GM19324 (cell line): ENCODE data around the gene TEX44.
"Not testable (repeated sequence)": the region's sequence is repeated elsewhere in the genome, so short reads cannot be mapped to it uniquely, and the experiment has no call there.

Source experiments
- ATAC-seq: cut with Tn5 transposase; IDR thresholded peaks from one replicate; pipeline ENCODE4 v1.9.1; 2021; ENCODE audit warnings: mild to moderate bottlenecking, moderate library complexity; ENCODE audit not compliant: unreplicated experiment, low FRiP score

TEX44 gene

GRCh38 chr2:231570915-231571314 is 21.7 kb upstream of the TEX44 start:
- ATAC-seq: not testable (repeated sequence)

- ATAC-seq: no peak
These were observed 20.9 kb upstream of the TEX44 start for GRCh38 chr2:231571661-231572191.

GRCh38 chr2:231573096-231573495 is 19.6 kb upstream of the TEX44 start:
- ATAC-seq: no peak

- no peak for ATAC-seq
These were observed 18.8 kb upstream of the TEX44 start for GRCh38 chr2:231573698-231574421.

GRCh38 chr2:231575612-231576256 is 16.9 kb upstream of the TEX44 start:
- no peak for ATAC-seq

GRCh38 chr2:231576465-231576864 is 16.2 kb upstream of the TEX44 start:
- ATAC-seq: no peak

GRCh38 chr2:231578655-231579054 is 14.0 kb upstream of the TEX44 start:
- ATAC-seq: not testable (repeated sequence)

GRCh38 chr2:231579560-231579959 is 13.1 kb upstream of the TEX44 start:
- no peak for ATAC-seq

GRCh38 chr2:231581328-231581727 is 11.3 kb upstream of the TEX44 start:
- ATAC-seq: no peak

GRCh38 chr2:231583982-231584381 is 8.7 kb upstream of the TEX44 start:
- no peak for ATAC-seq

- ATAC-seq: not testable (repeated sequence)
These were observed 4.9 kb upstream of the TEX44 start for GRCh38 chr2:231587744-231588143.

GRCh38 chr2:231589656-231590055 is 3.0 kb upstream of the TEX44 start:
- ATAC-seq: no peak

- no peak for ATAC-seq
These were observed 2.0 kb upstream of the TEX44 start for GRCh38 chr2:231590614-231591013.

- no peak for ATAC-seq
These were observed 1.0 kb downstream of the TEX44 start for GRCh38 chr2:231593666-231594065.

- no peak for ATAC-seq
These were observed 4.4 kb downstream of the TEX44 start for GRCh38 chr2:231597014-231597611.

GRCh38 chr2:231597627-231598026 is 5.0 kb downstream of the TEX44 start:
- ATAC-seq: no peak

GRCh38 chr2:231600619-231601355 is 8.1 kb downstream of the TEX44 start:
- ATAC-seq: no peak

- no peak for ATAC-seq
These were observed 8.9 kb downstream of the TEX44 start for GRCh38 chr2:231601356-231602229.

GRCh38 chr2:231602859-231603467 is 10.3 kb downstream of the TEX44 start:
- ATAC-seq: no peak
